ENCODE results near the gene RASSF8.

DNA sequence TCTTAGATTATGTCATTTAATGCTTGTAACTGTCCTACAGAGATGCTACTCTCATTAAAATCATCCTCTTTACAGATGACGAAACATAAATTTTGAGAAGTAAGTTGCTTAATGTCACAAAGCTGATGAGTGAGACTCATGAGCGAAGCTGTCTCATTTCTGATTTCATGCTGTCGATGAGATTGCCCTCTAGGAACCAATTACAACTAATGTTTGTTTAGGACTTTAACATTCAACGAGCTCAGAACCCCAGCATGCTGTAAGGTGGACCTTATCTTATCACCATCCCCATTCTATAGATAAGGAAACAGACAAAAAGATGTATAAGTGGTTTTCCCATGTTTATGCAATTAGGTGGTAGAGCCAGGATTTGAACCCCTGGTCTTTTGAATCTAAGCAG is 143.3 kb downstream of the RASSF8 start:
- TF ChIP-seq, protein P1, sequence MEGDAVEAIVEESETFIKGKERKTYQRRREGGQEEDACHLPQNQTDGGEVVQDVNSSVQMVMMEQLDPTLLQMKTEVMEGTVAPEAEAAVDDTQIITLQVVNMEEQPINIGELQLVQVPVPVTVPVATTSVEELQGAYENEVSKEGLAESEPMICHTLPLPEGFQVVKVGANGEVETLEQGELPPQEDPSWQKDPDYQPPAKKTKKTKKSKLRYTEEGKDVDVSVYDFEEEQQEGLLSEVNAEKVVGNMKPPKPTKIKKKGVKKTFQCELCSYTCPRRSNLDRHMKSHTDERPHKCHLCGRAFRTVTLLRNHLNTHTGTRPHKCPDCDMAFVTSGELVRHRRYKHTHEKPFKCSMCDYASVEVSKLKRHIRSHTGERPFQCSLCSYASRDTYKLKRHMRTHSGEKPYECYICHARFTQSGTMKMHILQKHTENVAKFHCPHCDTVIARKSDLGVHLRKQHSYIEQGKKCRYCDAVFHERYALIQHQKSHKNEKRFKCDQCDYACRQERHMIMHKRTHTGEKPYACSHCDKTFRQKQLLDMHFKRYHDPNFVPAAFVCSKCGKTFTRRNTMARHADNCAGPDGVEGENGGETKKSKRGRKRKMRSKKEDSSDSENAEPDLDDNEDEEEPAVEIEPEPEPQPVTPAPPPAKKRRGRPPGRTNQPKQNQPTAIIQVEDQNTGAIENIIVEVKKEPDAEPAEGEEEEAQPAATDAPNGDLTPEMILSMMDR (IDR thresholded peaks at IDR 0.05; ENCODE audit: low read depth, low read length, poor library complexity, severe bottlenecking), result no peak
- no peak for TF ChIP-seq EZH2phosphoT487 (IDR thresholded peaks at IDR 0.05; ENCODE audit: borderline replicate concordance, low read length)

Measured in DOHH2 (cell line).